Measurements from ENCODE around the gene SGIP1.

DNA sequence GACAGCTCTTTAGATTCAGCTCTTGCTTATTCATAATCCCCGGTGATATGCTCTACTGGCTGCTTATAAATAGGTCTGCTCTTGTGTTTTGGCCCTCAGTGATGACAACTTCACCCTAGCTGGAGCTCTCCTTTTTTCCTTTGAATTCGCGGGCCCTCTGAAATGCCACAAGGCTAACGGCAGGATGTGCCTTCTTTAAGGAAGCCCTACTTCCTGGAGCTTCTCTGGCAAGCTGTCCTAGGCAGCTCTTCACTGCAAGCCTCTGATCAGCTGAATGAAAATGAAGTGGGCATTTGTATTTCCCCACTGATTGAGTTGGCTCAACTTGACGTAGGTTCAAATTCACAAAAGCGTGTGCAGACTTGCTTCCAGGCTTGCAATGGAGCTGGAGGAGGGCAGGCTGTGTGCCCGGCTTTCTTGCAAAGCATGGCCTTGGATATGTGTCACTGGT is 22.2 kb downstream of the SGIP1 start:
- TF ChIP-seq, protein P1, sequence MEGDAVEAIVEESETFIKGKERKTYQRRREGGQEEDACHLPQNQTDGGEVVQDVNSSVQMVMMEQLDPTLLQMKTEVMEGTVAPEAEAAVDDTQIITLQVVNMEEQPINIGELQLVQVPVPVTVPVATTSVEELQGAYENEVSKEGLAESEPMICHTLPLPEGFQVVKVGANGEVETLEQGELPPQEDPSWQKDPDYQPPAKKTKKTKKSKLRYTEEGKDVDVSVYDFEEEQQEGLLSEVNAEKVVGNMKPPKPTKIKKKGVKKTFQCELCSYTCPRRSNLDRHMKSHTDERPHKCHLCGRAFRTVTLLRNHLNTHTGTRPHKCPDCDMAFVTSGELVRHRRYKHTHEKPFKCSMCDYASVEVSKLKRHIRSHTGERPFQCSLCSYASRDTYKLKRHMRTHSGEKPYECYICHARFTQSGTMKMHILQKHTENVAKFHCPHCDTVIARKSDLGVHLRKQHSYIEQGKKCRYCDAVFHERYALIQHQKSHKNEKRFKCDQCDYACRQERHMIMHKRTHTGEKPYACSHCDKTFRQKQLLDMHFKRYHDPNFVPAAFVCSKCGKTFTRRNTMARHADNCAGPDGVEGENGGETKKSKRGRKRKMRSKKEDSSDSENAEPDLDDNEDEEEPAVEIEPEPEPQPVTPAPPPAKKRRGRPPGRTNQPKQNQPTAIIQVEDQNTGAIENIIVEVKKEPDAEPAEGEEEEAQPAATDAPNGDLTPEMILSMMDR (IDR thresholded peaks at IDR 0.05), result no peak
- TF ChIP-seq POLR2A (IDR thresholded peaks at IDR 0.05), result no peak
- no peak for TF ChIP-seq POLR2AphosphoS5 (IDR thresholded peaks at IDR 0.05)
